Measurements from ENCODE around the gene CCNY. TPM values are rescaled to one million over a fixed set of nuclear protein-coding genes. Genes with fewer than 3 reads are reported as not detected.

CCNY gene
- total and polyA plus RNA-seq, 2 of the 4 experiments (the other 2 are of a cell fraction): 38.0 to 131 TPM

DNA sequence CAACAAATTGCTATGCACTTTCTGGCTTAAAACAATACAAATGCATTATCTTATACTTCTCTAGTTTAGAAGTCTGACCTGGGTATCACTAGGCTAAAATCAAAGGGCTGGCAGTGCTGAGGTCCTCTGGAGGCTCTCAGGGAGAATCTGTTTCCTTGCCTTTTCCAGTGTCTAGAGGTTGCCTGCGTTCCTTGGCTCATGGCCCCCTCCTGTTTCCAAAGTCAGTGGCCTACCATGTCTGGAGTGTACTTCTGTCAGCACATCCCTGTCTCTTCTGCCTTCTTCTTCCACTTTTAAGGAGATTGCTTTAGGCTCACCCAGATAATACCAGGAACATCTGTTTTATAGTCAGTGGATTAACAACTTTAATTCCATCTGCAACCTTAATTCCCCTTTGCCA lies 52.4 kb downstream of the CCNY start:
- intact Hi-C loops (cut with micrococcal nuclease) (no loop called here), in situ Hi-C loops (cut with MboI; ENCODE audit: low sequenced_read_pairs) (no loop called here), dilution Hi-C loops (cut with HindIII; ENCODE audit: low sequenced_read_pairs, unreplicated experiment) (no loop called here)
- ATAC-seq (ENCODE audit: low read depth) (no peak), DNase-seq (no peak)
- Histone ChIP-seq H3K14ac (replicated peaks; ENCODE audit: low read depth, low read length) (no peak overlapping the region), H3K9ac (ENCODE audit: low read depth, low read length) (no peak overlapping the region), H3K27ac (ENCODE audit: insufficient read depth, low read length) (no peak overlapping the region), H2BK15ac (ENCODE audit: low read depth, low read length) (no peak overlapping the region), H3K56ac (ENCODE audit: extremely low read depth, insufficient read depth, low read length) (no peak overlapping the region), H2AFZ (replicated peaks; ENCODE audit: low read length, poor library complexity) (no peak overlapping the region), H2AK9ac (replicated peaks; ENCODE audit: low read depth, low read length, poor library complexity) (no peak overlapping the region), H4K20me1 (ENCODE audit: insufficient read depth, low read length) (peaks cover 63% of the 10 kb centered on the region), H4K91ac (ENCODE audit: insufficient read depth, low read depth, low read length) (no peak overlapping the region), H3K18ac (ENCODE audit: low read depth, low read length) (no peak overlapping the region), H3K4me2 (ENCODE audit: low read depth, low read length) (no peak overlapping the region), H3K9me1 (ENCODE audit: insufficient read depth, low read length) (peaks cover 19% of the 10 kb centered on the region), H3K36me3 (ENCODE audit: control insufficient read depth, insufficient read depth, low read length) (no peaks in the 10 kb centered on the region), H3K4me3 (ENCODE audit: insufficient read depth, low read depth, low read length) (no peak overlapping the region), H2BK120ac (ENCODE audit: low read depth, low read length) (no peak overlapping the region), H4K5ac (ENCODE audit: low read depth, low read length) (no peak overlapping the region), H2BK5ac (ENCODE audit: low read depth, low read length, poor library complexity, severe bottlenecking) (no peak overlapping the region), H3K4ac (ENCODE audit: low read depth, low read length) (no peak overlapping the region), H3K27me3 (ENCODE audit: control insufficient read depth, insufficient read depth, low read length) (no peaks in the 10 kb centered on the region), H4K8ac (ENCODE audit: low read depth in 2 of 2, low read length in 2 of 2) (no peak overlapping the region), H3K9me3 (ENCODE audit: control insufficient read depth, insufficient read depth, low read length) (peaks cover 9% of the 10 kb centered on the region), H2BK20ac (ENCODE audit: low read depth, low read length) (no peak overlapping the region), H3K23ac (ENCODE audit: low read depth, low read length) (no peak overlapping the region), H2AK5ac (ENCODE audit: low read depth, low read length) (peak overlapping the region; percentile 7; the same call in 1 of the 2 replicates), H3K79me1 (ENCODE audit: low read depth in 1 of 2, low read length in 2 of 2) (peaks cover 61 to 90% of the 10 kb centered on the region in 2 experiments), H3K4me1 (ENCODE audit: control insufficient read depth, insufficient read depth, low read length) (peaks cover 8% of the 10 kb centered on the region)
- TF ChIP-seq RAD21 (IDR thresholded peaks at IDR 0.05; ENCODE audit: low read length): no peak
- TF ChIP-seq MAFK (IDR thresholded peaks at IDR 0.05; ENCODE audit: low read depth, low read length): no peak
- no peak for TF ChIP-seq MAZ (IDR thresholded peaks at IDR 0.05; ENCODE audit: borderline replicate concordance, low read depth, low read length)
- TF ChIP-seq RCOR1 (IDR thresholded peaks at IDR 0.05; ENCODE audit: insufficient replicate concordance, low read length): no peak
- TF ChIP-seq POLR2A (IDR thresholded peaks at IDR 0.05; ENCODE audit: low read depth, low read length): no peak
- no peak for TF ChIP-seq CEBPB (IDR thresholded peaks at IDR 0.05; ENCODE audit: low read depth, low read length)
- TF ChIP-seq, protein P1, sequence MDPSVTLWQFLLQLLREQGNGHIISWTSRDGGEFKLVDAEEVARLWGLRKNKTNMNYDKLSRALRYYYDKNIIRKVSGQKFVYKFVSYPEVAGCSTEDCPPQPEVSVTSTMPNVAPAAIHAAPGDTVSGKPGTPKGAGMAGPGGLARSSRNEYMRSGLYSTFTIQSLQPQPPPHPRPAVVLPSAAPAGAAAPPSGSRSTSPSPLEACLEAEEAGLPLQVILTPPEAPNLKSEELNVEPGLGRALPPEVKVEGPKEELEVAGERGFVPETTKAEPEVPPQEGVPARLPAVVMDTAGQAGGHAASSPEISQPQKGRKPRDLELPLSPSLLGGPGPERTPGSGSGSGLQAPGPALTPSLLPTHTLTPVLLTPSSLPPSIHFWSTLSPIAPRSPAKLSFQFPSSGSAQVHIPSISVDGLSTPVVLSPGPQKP (IDR thresholded peaks at IDR 0.05; ENCODE audit: borderline replicate concordance, low read depth, low read length): no peak
- no peak for TF ChIP-seq BHLHE40 (IDR thresholded peaks at IDR 0.05; ENCODE audit: low read depth, low read length)
- TF ChIP-seq, protein P2, sequence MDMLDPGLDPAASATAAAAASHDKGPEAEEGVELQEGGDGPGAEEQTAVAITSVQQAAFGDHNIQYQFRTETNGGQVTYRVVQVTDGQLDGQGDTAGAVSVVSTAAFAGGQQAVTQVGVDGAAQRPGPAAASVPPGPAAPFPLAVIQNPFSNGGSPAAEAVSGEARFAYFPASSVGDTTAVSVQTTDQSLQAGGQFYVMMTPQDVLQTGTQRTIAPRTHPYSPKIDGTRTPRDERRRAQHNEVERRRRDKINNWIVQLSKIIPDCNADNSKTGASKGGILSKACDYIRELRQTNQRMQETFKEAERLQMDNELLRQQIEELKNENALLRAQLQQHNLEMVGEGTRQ (IDR thresholded peaks at IDR 0.05; ENCODE audit: low read depth, low read length): no peak
- TF ChIP-seq SMC3 (IDR thresholded peaks at IDR 0.05; ENCODE audit: low read depth, low read length): no peak
- no peak for TF ChIP-seq MXI1 (IDR thresholded peaks at IDR 0.05; ENCODE audit: borderline replicate concordance, low read depth, low read length)
- TF ChIP-seq, protein P3, sequence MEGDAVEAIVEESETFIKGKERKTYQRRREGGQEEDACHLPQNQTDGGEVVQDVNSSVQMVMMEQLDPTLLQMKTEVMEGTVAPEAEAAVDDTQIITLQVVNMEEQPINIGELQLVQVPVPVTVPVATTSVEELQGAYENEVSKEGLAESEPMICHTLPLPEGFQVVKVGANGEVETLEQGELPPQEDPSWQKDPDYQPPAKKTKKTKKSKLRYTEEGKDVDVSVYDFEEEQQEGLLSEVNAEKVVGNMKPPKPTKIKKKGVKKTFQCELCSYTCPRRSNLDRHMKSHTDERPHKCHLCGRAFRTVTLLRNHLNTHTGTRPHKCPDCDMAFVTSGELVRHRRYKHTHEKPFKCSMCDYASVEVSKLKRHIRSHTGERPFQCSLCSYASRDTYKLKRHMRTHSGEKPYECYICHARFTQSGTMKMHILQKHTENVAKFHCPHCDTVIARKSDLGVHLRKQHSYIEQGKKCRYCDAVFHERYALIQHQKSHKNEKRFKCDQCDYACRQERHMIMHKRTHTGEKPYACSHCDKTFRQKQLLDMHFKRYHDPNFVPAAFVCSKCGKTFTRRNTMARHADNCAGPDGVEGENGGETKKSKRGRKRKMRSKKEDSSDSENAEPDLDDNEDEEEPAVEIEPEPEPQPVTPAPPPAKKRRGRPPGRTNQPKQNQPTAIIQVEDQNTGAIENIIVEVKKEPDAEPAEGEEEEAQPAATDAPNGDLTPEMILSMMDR (conservative IDR thresholded peaks at IDR 0.05; ENCODE audit: low read depth, low read length): no peak
- no peak for TF ChIP-seq RFX5 (IDR thresholded peaks at IDR 0.05; ENCODE audit: low read depth, low read length)
- TF ChIP-seq CHD1 (IDR thresholded peaks at IDR 0.05; ENCODE audit: low read depth, low read length): no peak
- TF ChIP-seq NFE2L2 (IDR thresholded peaks at IDR 0.05; ENCODE audit: low read depth, low read length): no peak
- no peak for TF ChIP-seq FOS (IDR thresholded peaks at IDR 0.05; ENCODE audit: low read depth, low read length)
- ChIA-PET POLR2A (ENCODE audit: unreplicated experiment) (no interaction called here), CTCF (no interaction called here)
- no CpG with 5 or more reads among the region's 1 CpG for WGBS, 2 experiments (ENCODE audit: extremely low coverage in 2 of 2, insufficient read length in 1 of 2)
- no TSS peak for BruUV-seq (replicated peaks)
